AG04450 (cell line): Measurements from ENCODE around the gene NPEPL1. TPM values are rescaled to one million over a fixed set of nuclear protein-coding genes. Genes with fewer than 3 reads are reported as not detected.

Source experiments
- CTCF ChIA-PET: fragments of 300-600, 350-600 bp; formaldehyde crosslinking; extraction: SDS; loops from one replicate; lab custom pipeline; 2022; ENCODE audit warnings: antibody characterized with exemption, inconsistent platforms; lab: Charles Lee
- POLR2A ChIA-PET: fragments of 350-600 bp; formaldehyde crosslinking; extraction: SDS; loops from one replicate; lab custom pipeline; 2021; ENCODE audit warnings: antibody characterized with exemption, inconsistent platforms; lab: Yijun Ruan, JAX
- DNase-seq: peaks from one replicate; pipeline ENCODE4 v3.0.0-alpha.2; 2011; ENCODE audit warnings: low read depth, low spot score
- H3K27ac ChIP-seq: one replicate; pipeline ENCODE4 v1.5.1; 2012; ENCODE audit warnings: low read depth, low read length, control low read depth
- H3K27me3 ChIP-seq: one replicate; pipeline ENCODE4 v1.6.0; 2012; ENCODE audit warnings: low read length; ENCODE audit not compliant: control insufficient read depth, insufficient read depth
- H3K4me3 ChIP-seq: 2 replicates; pipeline ENCODE4 v1.5.1; 2011; ENCODE audit warnings: mild to moderate bottlenecking, low read depth, low read length, control low read depth
- H3K9me3 ChIP-seq: 2 replicates; pipeline ENCODE4 v1.5.1; 2012; ENCODE audit warnings: low read length; ENCODE audit not compliant: control insufficient read depth, insufficient read depth
- CTCF ChIP-seq: IDR thresholded peaks from 2 replicates; pipeline ENCODE4 v1.5.1; 2011; ENCODE audit warnings: low read depth, low read length, control low read depth, inconsistent platforms
- polyA plus RNA-seq: library from polyadenylated mRNA; depleted of rRNA; stranded (reverse); fragments of >200 nt; gene quantifications from 2 replicates; pipeline ENCODE4 v1.2.3, GENCODE V29; 2011

Gene NPEPL1
- polyA plus RNA-seq, 1 experiment = 3.6 TPM

DNA sequence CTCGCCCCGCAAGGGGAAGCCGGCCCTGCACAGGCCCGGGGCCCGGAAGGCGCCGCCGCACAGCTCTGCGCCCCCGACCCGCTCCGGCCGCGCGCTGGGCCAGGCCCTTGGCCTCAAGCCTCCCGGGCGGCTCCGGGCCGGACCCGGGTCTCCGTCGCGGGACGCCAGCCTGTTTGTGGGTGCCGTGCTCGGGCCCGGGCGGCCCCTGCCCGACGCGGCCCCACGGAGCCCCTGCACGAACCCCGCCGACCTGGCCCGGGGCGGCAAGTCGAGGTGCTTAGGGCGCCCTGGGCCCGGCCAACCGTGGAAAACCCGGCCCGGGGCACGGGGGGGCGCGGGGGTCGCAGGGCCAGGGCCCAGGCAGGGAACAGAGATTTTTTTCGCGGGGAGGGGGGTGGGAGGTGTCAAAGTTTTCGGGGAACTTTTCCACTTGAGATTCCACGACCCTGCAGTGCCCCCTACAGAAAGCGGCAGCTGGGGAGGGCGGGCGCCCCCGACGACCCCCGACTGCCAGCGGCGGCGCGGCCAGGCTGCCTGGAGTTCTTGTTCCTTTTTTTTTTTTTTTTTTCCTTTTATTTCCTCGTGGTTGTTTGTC lies 42.3 kb upstream of the NPEPL1 start:
- no peak for TF ChIP-seq CTCF
- no peak for DNase-seq
- ChIA-PET CTCF (interaction anchor here (0.7 to 1.6 kb wide), 18 partner anchors 9 to 420 kb away, joined by 3 to 7 read pairs (median 4); no protein-coding TSS in a partner anchor), POLR2A (interaction anchor here (0.6 to 1.5 kb wide), 16 partner anchors 11 to 415 kb away, joined by 3 to 12 read pairs (median 5); partner anchors contain the start of genes APCDD1L and VAPB)
- peak overlapping the region; percentile 96 for H3K27ac ChIP-seq
- no peaks in the 10 kb centered on the region for H3K27me3 ChIP-seq
- peaks cover 5% of the 10 kb centered on the region; the same call in 1 of the 2 replicates for H3K9me3 ChIP-seq
- peak overlapping the region; percentile 44 for H3K4me3 ChIP-seq

DNA sequence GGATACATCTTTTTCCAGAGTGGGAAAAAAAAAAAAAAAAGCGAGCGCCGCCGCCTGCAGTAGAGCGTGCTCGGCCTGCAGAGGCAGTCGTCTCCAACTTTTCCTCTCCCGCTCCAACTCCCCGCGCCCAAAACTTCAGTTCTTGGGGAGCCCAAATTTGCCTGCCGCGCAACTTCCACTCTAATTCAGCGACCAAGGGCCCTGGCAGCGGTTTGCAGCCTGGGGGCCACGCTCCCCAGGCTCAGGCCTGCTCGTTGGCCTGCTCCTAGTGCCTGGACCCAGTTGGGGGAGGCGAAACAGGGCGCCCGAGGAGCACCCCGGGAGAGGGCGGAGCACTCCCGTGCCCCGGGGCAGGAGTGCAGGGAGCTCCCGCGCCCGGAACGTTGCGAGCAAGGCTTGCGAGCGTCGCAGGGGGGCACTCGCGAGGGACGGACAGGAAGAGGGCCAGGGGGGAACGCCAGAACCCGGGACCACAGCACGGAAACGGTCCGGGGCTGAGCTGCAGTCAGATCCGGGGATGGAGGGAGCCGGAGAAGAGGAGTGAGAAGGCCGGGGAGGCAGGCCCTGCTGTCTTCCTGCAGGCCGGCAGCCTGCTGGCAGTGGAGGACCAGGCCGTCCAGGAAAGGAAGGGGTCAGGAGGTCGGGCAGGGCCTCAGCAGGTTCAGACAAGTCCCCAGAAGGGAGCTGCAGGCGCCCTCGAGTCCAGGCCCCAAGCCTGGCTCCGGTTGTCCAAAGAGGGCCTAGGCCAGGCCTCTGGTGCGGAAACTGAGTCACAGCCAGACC lies 41.6 kb upstream of the NPEPL1 start, which contains the start of gene STX16:
Gene STX16, plus strand, starts transcription at position 508 of the 783 bp plus-strand sequence. CDS start 724 bp downstream, outside the sequence.
- ChIA-PET POLR2A (interaction anchor here (0.6 to 1.5 kb wide), 23 partner anchors 9 to 416 kb away, joined by 3 to 12 read pairs (median 5); partner anchors contain the start of genes APCDD1L, NPEPL1 and VAPB), CTCF (interaction anchor here (0.7 to 1.6 kb wide), 36 partner anchors 8 to 421 kb away, joined by 3 to 7 read pairs (median 3); partner anchors contain the start of genes GNAS and RAB22A)
- peak within 1 kb of the TSS; percentile 92 for H3K4me3 ChIP-seq
- H3K27me3 ChIP-seq = no peaks in the 10 kb centered on the region
- peaks cover 5% of the 10 kb centered on the region; the same call in 1 of the 2 replicates for H3K9me3 ChIP-seq
- peak; percentile 86 for DNase-seq
- TF ChIP-seq CTCF = peak; percentile 51
- peak within 1 kb of the TSS; percentile 96 for H3K27ac ChIP-seq

DNA sequence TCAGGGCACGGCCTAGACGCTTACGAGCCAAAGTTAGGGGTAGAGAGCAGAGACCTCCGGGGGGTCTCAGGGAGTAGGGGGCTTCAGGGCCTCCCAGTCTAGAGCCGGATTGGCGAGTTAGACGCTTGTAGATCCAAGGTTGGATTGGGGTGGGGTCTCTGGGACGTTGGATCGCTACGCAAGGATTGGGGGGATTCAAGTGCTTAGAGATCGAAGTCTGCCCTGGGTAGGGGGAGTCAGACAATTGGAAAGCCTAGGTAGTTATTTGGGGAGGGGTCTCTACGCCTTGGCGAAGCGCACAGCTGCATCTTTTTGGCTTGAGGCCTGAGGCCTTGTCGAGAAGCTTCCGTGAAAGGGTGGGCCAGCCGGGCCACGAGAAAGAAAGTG lies 41.0 kb upstream of the NPEPL1 start:
- Histone ChIP-seq H3K9me3 (peaks cover 5% of the 10 kb centered on the region; the same call in 1 of the 2 replicates), H3K27ac (peak overlapping the region; percentile 96), H3K4me3 (peak overlapping the region; percentile 92), H3K27me3 (no peaks in the 10 kb centered on the region)
- TF ChIP-seq CTCF = no peak
- ChIA-PET POLR2A (interaction anchor here (0.6 to 1.5 kb wide), 18 partner anchors 8 to 263 kb away, joined by 3 to 12 read pairs (median 5); partner anchors contain the start of genes APCDD1L, NPEPL1 and VAPB), CTCF (interaction anchor here (0.7 to 1.6 kb wide), 35 partner anchors 8 to 421 kb away, joined by 3 to 7 read pairs (median 3); partner anchors contain the start of genes GNAS and RAB22A)
- no peak for DNase-seq

DNA sequence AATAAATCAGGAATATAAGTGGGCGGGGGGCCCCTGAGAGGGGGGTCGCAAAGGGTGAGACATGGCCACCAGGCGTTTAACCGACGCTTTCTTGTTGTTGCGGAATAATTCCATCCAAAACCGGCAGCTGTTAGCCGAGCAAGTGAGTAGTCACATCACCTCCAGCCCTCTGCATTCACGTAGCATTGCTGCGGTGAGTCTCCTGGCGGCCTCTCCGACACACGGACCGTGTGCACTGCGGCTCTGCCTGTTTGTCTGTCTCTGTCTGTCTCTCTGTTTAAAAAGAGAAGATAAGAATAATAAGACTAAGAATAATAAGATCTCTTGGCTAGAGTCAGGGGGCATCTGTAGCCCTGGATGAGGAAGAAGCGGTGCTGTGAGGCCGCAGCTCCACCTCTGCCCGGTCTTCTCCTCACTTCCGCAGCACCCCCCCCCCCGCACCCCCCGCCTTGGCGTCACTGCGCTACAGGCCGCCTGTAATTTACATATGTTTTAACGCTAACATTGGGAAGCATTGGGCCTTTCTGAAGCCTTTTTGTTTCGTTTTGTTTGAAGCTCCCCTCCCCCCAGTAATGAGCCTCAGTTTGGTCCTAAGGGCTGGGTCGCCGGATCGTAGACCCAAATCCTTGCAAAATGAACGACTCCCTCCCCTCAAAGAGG lies 40.5 kb upstream of the NPEPL1 start:
- no peak for DNase-seq
- Histone ChIP-seq H3K9me3 (peaks cover 5% of the 10 kb centered on the region; the same call in 1 of the 2 replicates), H3K27ac (peak overlapping the region; percentile 96), H3K4me3 (peak overlapping the region; percentile 92), H3K27me3 (no peaks in the 10 kb centered on the region)
- POLR2A ChIA-PET = interaction anchor here (0.6 to 1.5 kb wide), 9 partner anchors 29 to 218 kb away, joined by 3 to 9 read pairs (median 5); partner anchors contain the start of gene NPEPL1
- CTCF ChIA-PET = interaction anchor here (0.6 to 1.6 kb wide), 16 partner anchors 7 to 416 kb away, joined by 3 to 7 read pairs (median 4); partner anchors contain the start of genes GNAS and RAB22A
- peak; percentile 25 for TF ChIP-seq CTCF
